Coronary artery (tissue), 2 donors: ENCODE measurements around the gene SEMA6C.
"Not testable (repeated sequence)": the region's sequence is repeated elsewhere in the genome, so short reads cannot be mapped to it uniquely, and the experiment has no call there.

ENCODE experiments used
- DNase-seq: peaks from one replicate; pipeline ENCODE4 v3.0.0-alpha.2; 2017; ENCODE audit warnings: low spot score
- H3K27ac ChIP-seq, 2 donors: fragments of 200-600 bp; sonication (generic); one replicate each; pipeline ENCODE4 v1.5.1; 2016 to 2019
- H3K4me3 ChIP-seq: fragments of 200-600 bp; sonication (generic); 2 replicates; pipeline ENCODE4 v1.5.1; 2016; ENCODE audit warnings: mild to moderate bottlenecking, moderate library complexity
- TF ChIP-seq, protein P1 (sequence below): fragments of 200-600 bp; sonication (generic); IDR thresholded peaks from one replicate; pipeline ENCODE4 v1.5.1; 2019; ENCODE audit warnings: antibody characterized with exemption

The SEMA6C gene

GRCh38 chr1:151128800-151129199 is 17.6 kb downstream of the SEMA6C start:
- Histone ChIP-seq H3K4me3 (no peak overlapping the region), H3K27ac (no peak overlapping the region)
- TF ChIP-seq, protein P1, sequence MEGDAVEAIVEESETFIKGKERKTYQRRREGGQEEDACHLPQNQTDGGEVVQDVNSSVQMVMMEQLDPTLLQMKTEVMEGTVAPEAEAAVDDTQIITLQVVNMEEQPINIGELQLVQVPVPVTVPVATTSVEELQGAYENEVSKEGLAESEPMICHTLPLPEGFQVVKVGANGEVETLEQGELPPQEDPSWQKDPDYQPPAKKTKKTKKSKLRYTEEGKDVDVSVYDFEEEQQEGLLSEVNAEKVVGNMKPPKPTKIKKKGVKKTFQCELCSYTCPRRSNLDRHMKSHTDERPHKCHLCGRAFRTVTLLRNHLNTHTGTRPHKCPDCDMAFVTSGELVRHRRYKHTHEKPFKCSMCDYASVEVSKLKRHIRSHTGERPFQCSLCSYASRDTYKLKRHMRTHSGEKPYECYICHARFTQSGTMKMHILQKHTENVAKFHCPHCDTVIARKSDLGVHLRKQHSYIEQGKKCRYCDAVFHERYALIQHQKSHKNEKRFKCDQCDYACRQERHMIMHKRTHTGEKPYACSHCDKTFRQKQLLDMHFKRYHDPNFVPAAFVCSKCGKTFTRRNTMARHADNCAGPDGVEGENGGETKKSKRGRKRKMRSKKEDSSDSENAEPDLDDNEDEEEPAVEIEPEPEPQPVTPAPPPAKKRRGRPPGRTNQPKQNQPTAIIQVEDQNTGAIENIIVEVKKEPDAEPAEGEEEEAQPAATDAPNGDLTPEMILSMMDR, result no peak
- no peak for DNase-seq

DNA sequence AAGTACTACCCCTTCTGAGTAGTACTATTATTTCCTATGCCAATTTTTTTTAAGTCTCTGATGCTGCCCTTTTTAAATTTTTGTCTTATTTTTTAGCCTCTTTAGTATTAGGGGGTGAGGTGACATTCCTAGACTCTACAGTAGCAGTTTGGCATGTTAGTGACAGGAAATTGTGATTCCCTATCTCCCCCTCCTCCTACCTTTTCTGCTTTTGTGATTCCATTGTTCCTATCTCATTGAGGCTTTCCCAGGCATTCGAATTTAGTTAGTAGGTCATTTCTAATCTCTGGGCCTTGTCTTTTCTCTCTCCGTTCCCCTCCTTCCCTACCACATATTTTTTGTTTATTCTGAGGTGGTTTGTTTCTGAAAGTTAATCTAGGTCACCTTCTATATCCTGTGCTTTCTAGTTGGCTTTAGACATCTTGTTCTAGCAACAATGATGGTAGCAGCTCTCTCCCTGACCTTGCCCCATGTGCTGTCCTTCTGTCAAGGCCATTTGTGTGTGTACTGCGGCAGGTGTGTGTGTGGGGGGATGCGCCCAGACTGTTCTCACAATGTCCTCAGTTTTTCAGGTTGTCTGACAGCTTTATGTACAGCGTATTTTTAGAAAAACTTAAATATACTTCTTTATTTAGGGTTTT is 21.5 kb downstream of the SEMA6C start:
- no peak overlapping the region for H3K4me3 ChIP-seq
- no peak for DNase-seq
- TF ChIP-seq, protein P1, result no peak
- H3K27ac ChIP-seq, result no peak overlapping the region

- no peak overlapping the region for H3K27ac ChIP-seq
- DNase-seq, result no peak
- no peak overlapping the region for H3K4me3 ChIP-seq
- TF ChIP-seq, protein P1, result no peak
Measured at GRCh38 chr1:151113877-151114276, 32.6 kb downstream of the SEMA6C start.

GRCh38 chr1:151108331-151108730 is 38.1 kb downstream of the SEMA6C start:
- no peak overlapping the region for H3K4me3 ChIP-seq
- TF ChIP-seq, protein P1, result no peak
- DNase-seq, result no peak
- H3K27ac ChIP-seq, result no peak overlapping the region

DNA sequence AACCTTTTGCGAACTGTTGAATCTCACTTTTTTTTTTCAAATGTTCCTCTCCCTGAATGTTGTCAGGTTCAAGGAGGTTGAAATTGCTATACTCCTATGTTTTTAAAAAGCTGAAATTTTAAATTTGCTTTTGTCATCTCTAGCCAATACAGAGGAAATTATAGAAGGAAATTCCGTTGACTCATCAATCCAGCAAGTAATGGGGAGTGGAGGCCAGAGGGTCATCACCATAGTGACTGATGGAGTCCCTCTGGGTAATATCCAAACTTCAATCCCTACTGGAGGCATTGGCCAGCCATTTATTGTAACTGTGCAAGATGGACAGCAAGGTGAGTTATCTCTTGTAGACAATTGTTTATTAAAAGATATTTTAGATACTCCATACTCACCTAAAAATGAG is 39.5 kb downstream of the SEMA6C start:
- Histone ChIP-seq H3K4me3 (no peak overlapping the region), H3K27ac (no peak overlapping the region)
- TF ChIP-seq, protein P1, result no peak
- DNase-seq, result no peak

DNA sequence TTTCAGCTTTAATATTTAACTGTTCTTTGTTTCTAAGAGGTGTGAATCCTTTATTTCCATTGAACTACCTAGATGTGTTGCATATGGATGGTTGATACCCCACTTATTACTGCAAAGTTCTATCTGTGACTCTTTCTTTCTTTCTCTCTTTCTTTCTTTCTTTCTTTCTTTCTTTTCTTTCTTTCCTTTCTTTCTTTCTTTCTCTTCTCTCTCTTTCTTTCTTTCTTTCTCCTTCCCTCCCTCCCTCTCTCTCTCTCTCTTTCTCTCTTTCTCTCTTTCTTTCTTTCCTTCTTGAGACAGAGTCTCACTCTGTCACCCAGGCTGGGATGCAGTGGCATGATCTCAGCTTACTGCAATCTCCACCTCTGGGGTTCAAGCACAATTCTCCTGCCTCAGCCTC is 41.8 kb downstream of the SEMA6C start:
- no peak for DNase-seq
- TF ChIP-seq, protein P1, result no peak
- Histone ChIP-seq H3K4me3 (no peak overlapping the region), H3K27ac (no peak overlapping the region)

- TF ChIP-seq, protein P1, result no peak
Measured at GRCh38 chr1:151098126-151098525, 48.3 kb downstream of the SEMA6C start.

GRCh38 chr1:151097426-151097825 is 49.0 kb downstream of the SEMA6C start:
- H3K4me3 ChIP-seq, H3K27ac ChIP-seq, DNase-seq: not testable (repeated sequence)

More at GRCh38 chr1:151098126-151098525, 48.3 kb downstream of the SEMA6C start:
- H3K27ac ChIP-seq, result no peak overlapping the region
- H3K4me3 ChIP-seq, result no peak overlapping the region
- no peak for DNase-seq
